Panc1 (cell line): ENCODE measurements around the gene ZSCAN20. TPM values are rescaled to one million over a fixed set of nuclear protein-coding genes. Genes with fewer than 3 reads are reported as not detected.

Experiments
- ATAC-seq: fragments of 200-7000 bp; cut with Tn5 transposase; 2 replicates; pipeline ENCODE4 v1.9.1; 2020; ENCODE audit warnings: mild to moderate bottlenecking, moderate library complexity
- BruUV-seq: library from RNA; stranded (reverse); fragments of 400-500 nt; replicated peaks from 2 replicates; lab custom pipeline; 2021; lab: Mats Ljungman, UMichigan
- CTCF ChIA-PET: fragments of 300-600 bp; sonication (Branson Sonifier 250); formaldehyde crosslinking; loops from one replicate; lab custom pipeline; 2022; ENCODE audit warnings: antibody characterized with exemption; lab: Charles Lee
- POLR2A ChIA-PET: fragments of 300-600 bp; sonication (Branson Sonifier 250); formaldehyde crosslinking; loops from one replicate; lab custom pipeline; 2022; ENCODE audit warnings: antibody characterized with exemption; lab: Charles Lee
- DNase-seq: peaks from one replicate; pipeline ENCODE4 v3.0.0-alpha.2; 2010; ENCODE audit warnings: low read depth, low spot score
- H3K27ac ChIP-seq: 2 replicates; pipeline ENCODE4 v1.5.1; 2011; ENCODE audit warnings: mild to moderate bottlenecking, low read length, inconsistent platforms
- H3K27me3 ChIP-seq: fragments of 200-500 bp; sonication (Bioruptor generic); 2 replicates; pipeline ENCODE4 v1.6.0; 2014; ENCODE audit warnings: low read length, inconsistent platforms; ENCODE audit not compliant: control insufficient read depth, insufficient read depth
- H3K36me3 ChIP-seq: fragments of 200-500 bp; sonication (Bioruptor generic); 2 replicates; pipeline ENCODE4 v1.5.1; 2014; ENCODE audit warnings: inconsistent platforms, mild to moderate bottlenecking, low read length, moderate library complexity; ENCODE audit not compliant: control insufficient read depth, insufficient read depth
- H3K4me1 ChIP-seq: 2 replicates; pipeline ENCODE4 v1.5.1; 2011; ENCODE audit warnings: inconsistent platforms, mild to moderate bottlenecking, low read length, moderate library complexity; ENCODE audit not compliant: control insufficient read depth, insufficient read depth
- H3K4me3 ChIP-seq, 2 experiments: 2 replicates each; pipeline ENCODE4 v1.5.1; 2011 to 2012; ENCODE audit warnings: low read depth in 2 of 2, low read length in 2 of 2, mild to moderate bottlenecking in 2 of 2, inconsistent platforms in 1 of 2, moderate library complexity in 1 of 2
- H3K9me3 ChIP-seq: fragments of 200-500 bp; sonication (Bioruptor generic); 2 replicates; pipeline ENCODE4 v1.5.1; 2014; ENCODE audit warnings: low read depth, mild to moderate bottlenecking, inconsistent platforms, low read length, moderate library complexity; ENCODE audit not compliant: control insufficient read depth, insufficient read depth
- POLR2AphosphoS5 ChIP-seq: IDR thresholded peaks from 2 replicates; pipeline ENCODE4 v1.6.1; 2012; ENCODE audit warnings: mild to moderate bottlenecking, low read depth, low read length, moderate library complexity
- SIN3A ChIP-seq: IDR thresholded peaks from 2 replicates; pipeline ENCODE4 v1.6.1; 2012; ENCODE audit warnings: low read depth, mild to moderate bottlenecking, low read length, moderate library complexity, borderline replicate concordance; ENCODE audit not compliant: insufficient read depth
- TCF7L2 ChIP-seq: IDR thresholded peaks from 2 replicates; pipeline ENCODE4 v1.6.1; 2011; ENCODE audit warnings: mild to moderate bottlenecking, low read depth, low read length, inconsistent platforms
- in situ Hi-C: cut with HindIII; loops from 2 replicates; pipeline ENCODE4 v1.10.0; 2016; ENCODE audit warnings: low sequenced_read_pairs, low pct_unique_long_range_greater_than_20kb
- intact Hi-C: fragments of 100-400 bp; cut with micrococcal nuclease; formaldehyde crosslinking; loops from one replicate; pipeline ENCODE4 v1.10.0; 2022; ENCODE audit not compliant: unreplicated experiment
- total RNA-seq: library from RNA; stranded (reverse); gene quantifications from one replicate; pipeline ENCODE4 v1.2.1, GENCODE V29; 2021; ENCODE audit not compliant: unreplicated experiment
- TF ChIP-seq, protein P1 (sequence below), 2 experiments: IDR thresholded peaks; 2 replicates each; pipeline ENCODE4 v1.6.1; 2011 to 2012; ENCODE audit warnings: low read depth in 2 of 2, control low read depth in 1 of 2, low read length in 1 of 2, mild to moderate bottlenecking in 1 of 2, moderate library complexity in 1 of 2; ENCODE audit not compliant: insufficient read depth in 1 of 2
- TF ChIP-seq, protein P2 (sequence below): fragments of 450-650 bp; IDR thresholded peaks from 2 replicates; pipeline ENCODE4 v1.5.1; 2017; ENCODE audit warnings: mild to moderate bottlenecking

The ZSCAN20 gene
- total RNA-seq, 1 experiment from 2014 or later, result 6.9 TPM

DNA sequence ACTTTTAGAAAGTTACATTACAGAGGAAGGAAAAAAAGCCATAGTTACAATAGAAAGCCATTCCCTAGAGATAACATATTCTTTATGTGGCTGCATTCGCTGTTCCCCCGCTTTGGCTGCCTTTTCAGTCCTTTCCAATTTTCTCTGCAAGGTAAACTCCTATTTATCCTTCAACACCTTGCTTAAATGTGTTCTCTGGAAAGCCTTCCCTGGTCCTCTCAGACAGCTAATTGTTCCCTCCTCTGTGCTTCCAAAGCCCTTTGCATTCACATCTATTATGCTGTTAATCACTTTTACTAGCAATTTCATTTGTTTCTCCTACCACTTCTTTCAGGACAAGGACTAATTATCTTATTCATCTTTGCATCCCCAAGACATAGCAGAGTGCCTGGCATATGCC lies 43.1 kb upstream of the ZSCAN20 start:
- intact Hi-C loops (no loop called here), in situ Hi-C loops (no loop called here)
- no peak for DNase-seq
- Histone ChIP-seq H3K36me3 (peaks cover 6% of the 10 kb centered on the region; the same call in 1 of the 2 replicates), H3K4me3 (peak overlapping the region; percentile 55 to 60; a peak in 3 of 4 replicates), H3K9me3 (no peaks in the 10 kb centered on the region), H3K27me3 (peaks cover 9% of the 10 kb centered on the region), H3K4me1 (peaks cover 9% of the 10 kb centered on the region), H3K27ac (no peak overlapping the region)
- TSS peak; percentile 74 for BruUV-seq
- no peak for ATAC-seq
- ChIA-PET POLR2A (no interaction called here), CTCF (no interaction called here)
- TF ChIP-seq SIN3A, result no peak
- TF ChIP-seq, protein P1, sequence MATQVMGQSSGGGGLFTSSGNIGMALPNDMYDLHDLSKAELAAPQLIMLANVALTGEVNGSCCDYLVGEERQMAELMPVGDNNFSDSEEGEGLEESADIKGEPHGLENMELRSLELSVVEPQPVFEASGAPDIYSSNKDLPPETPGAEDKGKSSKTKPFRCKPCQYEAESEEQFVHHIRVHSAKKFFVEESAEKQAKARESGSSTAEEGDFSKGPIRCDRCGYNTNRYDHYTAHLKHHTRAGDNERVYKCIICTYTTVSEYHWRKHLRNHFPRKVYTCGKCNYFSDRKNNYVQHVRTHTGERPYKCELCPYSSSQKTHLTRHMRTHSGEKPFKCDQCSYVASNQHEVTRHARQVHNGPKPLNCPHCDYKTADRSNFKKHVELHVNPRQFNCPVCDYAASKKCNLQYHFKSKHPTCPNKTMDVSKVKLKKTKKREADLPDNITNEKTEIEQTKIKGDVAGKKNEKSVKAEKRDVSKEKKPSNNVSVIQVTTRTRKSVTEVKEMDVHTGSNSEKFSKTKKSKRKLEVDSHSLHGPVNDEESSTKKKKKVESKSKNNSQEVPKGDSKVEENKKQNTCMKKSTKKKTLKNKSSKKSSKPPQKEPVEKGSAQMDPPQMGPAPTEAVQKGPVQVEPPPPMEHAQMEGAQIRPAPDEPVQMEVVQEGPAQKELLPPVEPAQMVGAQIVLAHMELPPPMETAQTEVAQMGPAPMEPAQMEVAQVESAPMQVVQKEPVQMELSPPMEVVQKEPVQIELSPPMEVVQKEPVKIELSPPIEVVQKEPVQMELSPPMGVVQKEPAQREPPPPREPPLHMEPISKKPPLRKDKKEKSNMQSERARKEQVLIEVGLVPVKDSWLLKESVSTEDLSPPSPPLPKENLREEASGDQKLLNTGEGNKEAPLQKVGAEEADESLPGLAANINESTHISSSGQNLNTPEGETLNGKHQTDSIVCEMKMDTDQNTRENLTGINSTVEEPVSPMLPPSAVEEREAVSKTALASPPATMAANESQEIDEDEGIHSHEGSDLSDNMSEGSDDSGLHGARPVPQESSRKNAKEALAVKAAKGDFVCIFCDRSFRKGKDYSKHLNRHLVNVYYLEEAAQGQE (IDR thresholded peaks at IDR 0.05; ENCODE audit: insufficient read depth in 1 of 2, low read depth in 2 of 2, low read length in 1 of 2), result no peak
- TF ChIP-seq, protein P2, sequence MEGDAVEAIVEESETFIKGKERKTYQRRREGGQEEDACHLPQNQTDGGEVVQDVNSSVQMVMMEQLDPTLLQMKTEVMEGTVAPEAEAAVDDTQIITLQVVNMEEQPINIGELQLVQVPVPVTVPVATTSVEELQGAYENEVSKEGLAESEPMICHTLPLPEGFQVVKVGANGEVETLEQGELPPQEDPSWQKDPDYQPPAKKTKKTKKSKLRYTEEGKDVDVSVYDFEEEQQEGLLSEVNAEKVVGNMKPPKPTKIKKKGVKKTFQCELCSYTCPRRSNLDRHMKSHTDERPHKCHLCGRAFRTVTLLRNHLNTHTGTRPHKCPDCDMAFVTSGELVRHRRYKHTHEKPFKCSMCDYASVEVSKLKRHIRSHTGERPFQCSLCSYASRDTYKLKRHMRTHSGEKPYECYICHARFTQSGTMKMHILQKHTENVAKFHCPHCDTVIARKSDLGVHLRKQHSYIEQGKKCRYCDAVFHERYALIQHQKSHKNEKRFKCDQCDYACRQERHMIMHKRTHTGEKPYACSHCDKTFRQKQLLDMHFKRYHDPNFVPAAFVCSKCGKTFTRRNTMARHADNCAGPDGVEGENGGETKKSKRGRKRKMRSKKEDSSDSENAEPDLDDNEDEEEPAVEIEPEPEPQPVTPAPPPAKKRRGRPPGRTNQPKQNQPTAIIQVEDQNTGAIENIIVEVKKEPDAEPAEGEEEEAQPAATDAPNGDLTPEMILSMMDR, result no peak
- no peak for TF ChIP-seq TCF7L2
- no peak for TF ChIP-seq POLR2AphosphoS5

DNA sequence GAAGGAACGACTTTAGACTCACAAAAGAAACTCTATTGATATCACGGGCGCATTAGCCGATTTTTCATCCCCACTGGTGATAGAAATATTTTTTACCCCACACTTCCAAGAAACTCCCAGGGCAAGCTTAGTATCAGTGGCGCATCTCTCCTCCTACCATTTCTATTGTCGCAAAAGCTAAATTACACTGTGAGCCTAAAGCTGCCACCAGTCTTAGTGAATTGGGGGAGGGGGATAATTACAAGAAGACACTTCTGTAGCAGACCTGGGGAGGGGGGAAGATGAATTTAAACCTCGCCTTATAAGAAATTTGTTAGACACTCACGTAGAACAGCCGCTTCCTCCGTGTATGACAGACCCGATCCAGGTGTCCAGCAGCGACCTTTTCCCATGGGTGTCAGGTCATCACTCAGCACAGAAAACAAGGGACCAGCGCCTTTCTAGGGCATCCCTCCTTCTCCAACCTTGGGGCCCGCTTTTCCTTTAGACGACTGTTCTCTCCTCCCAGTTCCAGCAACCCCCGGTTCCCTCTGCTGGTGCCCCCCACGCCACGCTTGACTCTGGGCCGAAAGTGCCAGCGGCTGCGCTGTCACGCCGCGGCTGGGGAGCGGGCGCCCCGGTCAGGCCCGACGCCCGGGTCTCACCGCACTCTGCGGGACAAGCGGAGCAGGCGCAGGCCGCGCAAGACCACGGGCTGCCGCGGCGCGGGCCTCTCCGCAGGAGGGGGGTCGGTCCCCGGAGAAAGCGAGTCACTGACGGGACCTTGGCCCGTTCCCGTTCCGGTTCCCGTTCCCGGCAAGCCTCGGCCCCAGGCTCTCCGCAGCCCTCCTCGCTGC lies 42.4 kb upstream of the ZSCAN20 start:
- DNase-seq, result no peak
- CTCF ChIA-PET, result no interaction called here
- ATAC-seq, result peak; percentile 39
- Histone ChIP-seq H3K4me1 (peaks cover 9% of the 10 kb centered on the region), H3K4me3 (peak overlapping the region; percentile 55 to 60), H3K27me3 (peaks cover 9% of the 10 kb centered on the region), H3K9me3 (no peaks in the 10 kb centered on the region), H3K27ac (no peak overlapping the region), H3K36me3 (peaks cover 6% of the 10 kb centered on the region; the same call in 1 of the 2 replicates)
- POLR2A ChIA-PET, result no interaction called here
- in situ Hi-C loops, result no loop called here
- BruUV-seq, result no TSS peak
- TF ChIP-seq POLR2AphosphoS5, result no peak
- TF ChIP-seq, protein P1 (IDR thresholded peaks at IDR 0.05; ENCODE audit: insufficient read depth in 1 of 2, low read depth in 2 of 2, low read length in 1 of 2), result no peak
- TF ChIP-seq, protein P2, result no peak
- no peak for TF ChIP-seq SIN3A
- no peak for TF ChIP-seq TCF7L2
- intact Hi-C loops, result no loop called here
